H1 (cell line): ENCODE results near the gene CNTN3. TPM values are rescaled to one million over a fixed set of nuclear protein-coding genes. Genes with fewer than 3 reads are reported as not detected.

Experiments used
- CTCF ChIP-seq, 3 experiments: IDR thresholded peaks; 1 replicate in 2 of 3; 2 replicates in 1 of 3; pipeline versions ENCODE4 v1.5.1 to v1.6.1; 2011; ENCODE audit warnings: low read length in 3 of 3, mild to moderate bottlenecking in 3 of 3, inconsistent platforms in 2 of 3, low read depth in 1 of 3, moderate library complexity in 1 of 3; ENCODE audit not compliant: insufficient read depth in 1 of 3; ENCODE audit errors: control extremely low read depth in 1 of 3
- polyA plus RNA-seq, 7 experiments: library from polyadenylated mRNA; depleted of rRNA in 3 of 7; stranded (reverse) in 5 of 7; unstranded in 2 of 7; fragments of >200 nt in 5 of 7; fragments of 200-250 nt in 2 of 7; gene quantifications; 1 replicate in 5 of 7; 2 replicates in 1 of 7; 4 replicates in 1 of 7; pipeline versions ENCODE4 v1.2.1 to v1.2.3, GENCODE V29; 2011 to 2013; ENCODE audit warnings: missing spikeins in 2 of 7, mixed read lengths in 2 of 7
- total RNA-seq: library from RNA; stranded (reverse); fragmentation: NEBNext Ultra II Directional; extraction: Animal tissue kit (Norgen Biotek cat#: 25700); gene quantifications from 2 replicates; pipeline ENCODE4 v1.2.1, GENCODE V29; 2021

CNTN3 gene
- total and polyA plus RNA-seq, 2 of the 8 experiments (the other 6 are each of a cell fraction or from before 2014, with no cell fraction given): 0.11 to 0.13 TPM

GRCh38 chr3:74633021-74633420 lies 18.6 kb upstream of the CNTN3 start (continued):
- no peak for TF ChIP-seq CTCF (IDR thresholded peaks at IDR 0.05; ENCODE audit: control extremely low read depth in 1 of 3, insufficient read depth in 1 of 3, low read depth in 1 of 3, low read length in 3 of 3)
